AML-193 (cell line): ENCODE data around the gene SLC19A2.
"Not testable (repeated sequence)": the region's sequence is repeated elsewhere in the genome, so short reads cannot be mapped to it uniquely, and the experiment has no call there.

Source experiments
- DNase-seq, 2 experiments: peaks; one replicate each; lab custom pipeline; 2025; lab: John Stamatoyannopoulos, UW

The SLC19A2 gene, protein sequence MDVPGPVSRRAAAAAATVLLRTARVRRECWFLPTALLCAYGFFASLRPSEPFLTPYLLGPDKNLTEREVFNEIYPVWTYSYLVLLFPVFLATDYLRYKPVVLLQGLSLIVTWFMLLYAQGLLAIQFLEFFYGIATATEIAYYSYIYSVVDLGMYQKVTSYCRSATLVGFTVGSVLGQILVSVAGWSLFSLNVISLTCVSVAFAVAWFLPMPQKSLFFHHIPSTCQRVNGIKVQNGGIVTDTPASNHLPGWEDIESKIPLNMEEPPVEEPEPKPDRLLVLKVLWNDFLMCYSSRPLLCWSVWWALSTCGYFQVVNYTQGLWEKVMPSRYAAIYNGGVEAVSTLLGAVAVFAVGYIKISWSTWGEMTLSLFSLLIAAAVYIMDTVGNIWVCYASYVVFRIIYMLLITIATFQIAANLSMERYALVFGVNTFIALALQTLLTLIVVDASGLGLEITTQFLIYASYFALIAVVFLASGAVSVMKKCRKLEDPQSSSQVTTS

DNA sequence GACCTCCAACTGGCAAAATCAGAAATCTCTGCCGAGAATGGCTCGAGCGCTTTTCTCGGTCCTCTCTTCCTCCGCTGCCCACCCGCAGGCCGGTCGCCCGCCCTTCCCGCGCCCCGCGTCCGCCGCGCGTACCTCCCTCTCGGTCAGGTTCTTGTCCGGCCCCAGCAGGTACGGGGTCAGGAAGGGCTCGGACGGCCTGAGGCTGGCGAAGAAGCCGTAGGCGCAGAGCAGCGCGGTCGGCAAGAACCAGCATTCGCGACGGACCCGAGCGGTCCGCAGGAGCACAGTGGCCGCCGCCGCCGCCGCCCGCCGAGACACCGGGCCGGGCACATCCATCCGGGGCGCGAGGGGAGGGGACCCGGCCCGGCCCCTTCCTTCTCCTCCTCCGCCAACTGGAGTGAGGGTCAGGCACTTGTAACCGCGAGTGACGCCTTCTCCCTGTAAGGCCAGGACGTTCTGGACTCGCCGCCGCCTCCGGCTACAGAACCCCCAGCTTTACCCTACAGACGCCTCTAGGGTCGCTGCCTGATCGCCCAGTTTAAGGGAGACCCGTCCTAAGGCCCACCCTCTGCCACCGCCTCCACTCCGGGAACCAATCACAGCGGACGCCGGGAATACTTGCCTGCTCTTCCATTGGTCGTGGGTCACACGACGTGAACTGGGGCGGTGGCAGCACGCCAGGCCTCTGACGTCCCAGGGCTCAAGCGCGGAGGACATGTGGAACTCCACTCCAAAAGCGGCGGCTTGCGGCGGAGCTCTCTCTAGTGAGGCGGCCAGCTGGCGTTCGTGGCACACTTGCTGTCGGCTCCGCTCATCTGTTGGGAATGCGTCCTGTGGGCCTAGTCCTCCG, at the start of gene SLC19A2:
Gene SLC19A2, minus strand, starts transcription at position 514 of the 850 bp plus-strand sequence. Its CDS starts 178 bp downstream, at position 336.
- DNase-seq: peak; percentile 97 to 98

DNA sequence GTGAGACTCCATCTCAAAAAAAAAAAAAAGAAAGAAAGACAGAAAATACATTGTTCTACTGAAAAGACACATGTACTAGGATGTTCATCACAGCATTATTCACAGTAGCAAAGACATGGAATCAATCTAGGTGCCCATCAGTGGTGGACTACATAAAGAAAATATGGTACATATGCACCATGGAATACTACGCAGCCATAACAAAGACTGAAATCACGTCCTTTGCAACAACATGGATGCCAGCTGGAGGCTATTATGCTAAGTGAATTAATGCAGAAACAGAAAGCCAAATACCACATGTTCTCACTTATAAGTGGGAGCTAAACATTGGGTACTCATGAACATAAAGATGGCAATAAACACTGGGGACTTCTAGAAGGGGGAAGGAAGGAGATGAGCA, 48.9 kb upstream of the SLC19A2 start:
- no peak for DNase-seq

DNA sequence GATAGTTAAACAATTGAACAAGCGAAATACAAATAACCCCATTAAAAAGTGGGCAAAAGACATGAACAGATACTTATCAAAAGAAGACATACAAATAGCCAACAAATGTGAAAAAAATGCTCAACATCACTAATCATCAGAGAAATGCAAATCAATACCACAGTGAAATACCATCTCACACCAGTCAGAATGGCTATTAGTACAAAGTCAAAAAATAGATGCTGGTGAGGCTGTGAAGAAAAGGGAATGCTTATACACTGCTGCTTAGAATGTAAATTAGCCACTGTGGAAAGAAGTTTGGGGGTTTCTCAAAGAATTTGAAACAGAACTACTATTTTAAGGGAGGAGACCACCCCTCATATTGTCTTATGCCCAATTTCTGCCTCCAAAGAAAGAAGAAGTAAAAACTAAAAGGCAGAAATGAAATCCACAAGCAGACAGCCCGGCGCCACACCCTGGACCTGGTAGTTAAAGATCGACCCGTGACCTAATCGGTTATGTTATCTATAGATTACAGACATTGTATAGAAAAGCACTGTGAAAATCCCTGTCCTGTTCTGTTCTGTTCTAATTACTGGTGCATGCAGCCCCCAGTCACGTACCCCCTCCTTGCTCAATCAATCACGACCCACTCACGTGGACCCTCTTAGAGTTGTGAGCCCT, 47.9 kb upstream of the SLC19A2 start:
- not testable (repeated sequence) for DNase-seq

DNA sequence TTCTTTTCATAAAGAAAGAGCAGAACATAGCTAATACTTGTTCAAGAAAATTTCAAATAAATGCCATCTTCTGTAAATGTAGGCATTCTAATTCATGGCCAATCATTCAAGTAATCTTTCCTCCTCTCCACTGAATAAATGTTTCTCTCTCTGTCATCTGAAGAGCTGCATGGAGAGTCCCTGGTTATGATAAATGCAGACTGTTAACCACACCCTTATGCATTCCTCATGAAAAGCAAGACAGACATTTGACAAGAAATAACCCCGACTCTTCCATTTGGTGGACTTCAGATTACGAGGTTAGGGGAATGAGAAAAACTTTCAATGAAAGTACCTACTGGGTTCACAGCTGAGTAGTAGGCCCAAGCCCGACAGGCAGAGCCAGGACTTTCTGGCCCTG, 44.7 kb upstream of the SLC19A2 start:
- DNase-seq: no peak

DNA sequence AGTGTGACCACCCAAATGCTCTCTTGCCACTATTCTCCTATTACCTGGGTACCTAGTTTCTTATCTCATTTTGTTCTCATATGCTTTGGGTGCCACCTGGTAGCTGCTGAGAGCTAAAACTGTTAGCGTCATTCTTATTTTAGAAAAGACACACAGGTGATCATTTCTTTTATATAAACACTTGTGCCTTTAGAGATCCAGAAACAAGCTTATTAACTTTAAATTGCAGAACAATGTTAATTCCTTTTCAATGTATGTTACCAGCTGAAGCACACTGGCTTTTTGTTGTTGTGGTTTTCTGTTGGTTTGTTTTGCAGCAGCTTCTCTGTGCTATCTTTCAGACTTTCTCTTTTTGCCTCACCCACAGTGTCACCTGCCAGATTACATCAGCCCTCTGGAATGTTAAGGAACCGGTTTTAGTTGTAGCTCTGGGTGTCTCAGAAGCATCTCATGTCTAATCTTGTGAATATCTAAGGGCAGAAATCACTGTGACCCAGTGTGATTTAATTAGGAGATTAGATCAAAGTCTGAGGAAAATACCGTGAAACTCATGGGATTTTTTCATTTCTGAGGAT, 43.4 kb upstream of the SLC19A2 start:
- DNase-seq: no peak

DNA sequence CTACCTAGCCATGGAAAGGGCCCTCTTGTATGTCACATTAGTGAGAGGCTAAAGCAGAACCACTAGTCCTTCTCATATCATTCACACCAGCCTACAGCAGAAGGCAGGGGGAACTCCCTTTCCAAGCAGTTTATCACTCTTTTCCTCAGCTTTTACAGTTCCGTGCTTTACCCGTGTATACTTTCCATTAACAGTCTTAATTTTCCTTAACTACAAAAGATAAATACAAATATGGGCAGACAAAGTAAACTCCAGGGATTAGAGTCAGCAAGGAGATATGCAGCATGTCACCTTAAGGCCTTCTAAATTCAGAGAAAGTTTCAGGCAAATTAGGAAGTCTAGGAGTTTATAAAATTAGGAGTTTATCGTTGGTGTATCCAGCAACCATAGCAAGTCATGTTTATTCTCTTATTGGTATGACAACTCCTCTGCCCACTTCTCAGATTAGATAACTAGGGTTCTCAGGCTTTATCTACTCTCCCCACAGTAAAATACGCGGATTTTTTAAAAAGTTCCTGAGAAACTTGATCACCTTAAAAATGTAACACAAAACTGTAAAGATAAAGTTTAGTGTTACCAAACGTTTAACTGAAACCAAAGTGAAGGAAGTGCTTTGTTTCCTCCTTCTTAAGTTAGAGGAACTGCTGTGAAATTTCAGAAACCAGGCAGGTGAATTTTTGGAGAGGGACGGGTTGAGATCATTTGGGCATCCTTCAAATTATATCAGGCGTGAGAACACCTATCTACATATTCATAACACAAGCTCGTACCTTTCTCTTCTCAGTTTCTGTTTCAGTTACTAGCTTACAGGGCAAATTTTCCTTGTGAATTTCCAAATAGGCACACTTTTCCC, 42.7 kb upstream of the SLC19A2 start:
- peak in 1 of 2 experiments; percentile 20 for DNase-seq

DNA sequence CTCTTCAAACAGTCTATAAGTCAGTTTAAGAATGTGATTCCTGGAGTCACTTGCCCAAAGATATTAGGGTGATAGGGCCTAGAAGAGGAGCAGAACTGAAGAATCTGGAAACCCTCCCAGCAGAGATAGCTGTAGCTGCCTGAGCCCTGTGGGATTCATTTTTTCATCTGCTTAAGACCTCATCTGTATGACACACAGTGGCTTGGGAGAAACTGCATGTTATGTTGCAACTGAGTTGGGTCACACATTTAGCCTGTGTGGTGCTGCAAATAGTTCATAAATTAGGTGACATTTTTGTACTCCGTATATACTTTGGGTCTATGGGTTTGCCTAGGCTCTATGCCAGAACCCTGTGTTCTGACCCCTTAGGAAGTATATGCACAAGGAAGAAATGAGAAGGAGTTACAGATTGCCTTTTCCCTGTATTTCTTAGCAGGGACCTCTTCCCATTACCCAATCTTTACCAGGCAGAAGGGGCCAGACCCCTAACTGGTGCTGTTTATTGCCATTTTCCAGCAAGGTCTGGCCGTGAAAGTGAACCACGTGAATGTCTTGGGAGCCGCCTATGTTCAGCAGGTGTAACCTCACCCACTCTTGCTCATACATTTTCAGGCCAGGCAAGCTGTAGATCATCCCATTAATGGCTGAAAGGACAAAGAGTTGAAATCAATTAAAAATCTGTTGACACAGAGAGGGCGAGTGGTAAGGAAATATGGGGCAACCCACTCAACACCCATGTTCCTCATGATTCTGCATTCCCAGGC, 41.9 kb upstream of the SLC19A2 start:
- DNase-seq: peak; percentile 42 to 43

DNA sequence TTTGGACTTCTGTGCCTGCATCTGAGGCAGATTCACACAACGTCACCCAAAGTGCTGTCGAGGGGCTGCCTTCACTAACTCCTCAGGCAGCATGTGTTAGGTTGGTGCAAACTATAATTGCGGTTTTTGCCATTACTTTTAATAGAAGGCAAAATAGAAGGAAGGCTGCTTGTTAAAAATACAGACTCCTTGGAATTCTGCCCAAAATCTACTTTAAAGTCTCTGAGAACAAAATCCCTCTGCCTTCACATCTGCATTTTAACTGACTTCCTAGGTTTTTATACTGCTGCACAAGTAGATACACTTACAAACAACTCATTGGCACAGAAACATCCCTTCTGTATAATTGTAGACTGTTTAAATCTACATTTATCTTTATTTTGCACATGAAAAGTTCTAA, 41.3 kb upstream of the SLC19A2 start:
- DNase-seq: no peak

DNA sequence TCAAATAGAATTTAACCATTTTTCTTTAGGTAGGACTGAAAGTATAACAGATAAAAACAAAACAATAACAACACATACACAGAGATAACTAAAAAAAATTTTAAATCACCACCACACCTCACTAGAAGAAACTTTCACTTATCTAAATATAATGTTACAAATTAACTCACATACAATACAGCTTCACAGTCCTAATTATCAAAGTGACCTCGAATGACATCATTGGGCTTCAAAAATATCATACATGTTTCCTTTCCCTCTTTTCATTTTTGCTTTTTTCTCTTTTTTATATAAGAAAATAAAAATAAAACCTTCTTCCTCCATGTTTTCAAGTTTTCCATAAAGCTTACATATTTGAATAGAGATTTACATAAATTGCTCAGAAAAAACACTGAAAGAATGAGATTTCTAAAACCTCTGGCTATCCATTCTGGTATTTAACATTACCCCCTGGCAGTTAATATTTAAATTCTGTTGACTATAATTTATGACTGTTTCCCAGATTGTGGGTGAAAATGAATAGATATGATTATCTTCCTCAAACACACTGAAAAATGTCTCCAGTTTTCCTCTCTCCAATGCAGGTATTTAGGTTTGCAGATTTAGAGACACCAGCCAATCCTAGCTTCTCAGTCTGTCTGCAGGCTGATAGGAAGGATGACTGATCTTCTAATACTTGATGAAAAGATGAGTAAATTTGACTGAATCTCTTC, 40.5 kb upstream of the SLC19A2 start:
- DNase-seq: no peak

DNA sequence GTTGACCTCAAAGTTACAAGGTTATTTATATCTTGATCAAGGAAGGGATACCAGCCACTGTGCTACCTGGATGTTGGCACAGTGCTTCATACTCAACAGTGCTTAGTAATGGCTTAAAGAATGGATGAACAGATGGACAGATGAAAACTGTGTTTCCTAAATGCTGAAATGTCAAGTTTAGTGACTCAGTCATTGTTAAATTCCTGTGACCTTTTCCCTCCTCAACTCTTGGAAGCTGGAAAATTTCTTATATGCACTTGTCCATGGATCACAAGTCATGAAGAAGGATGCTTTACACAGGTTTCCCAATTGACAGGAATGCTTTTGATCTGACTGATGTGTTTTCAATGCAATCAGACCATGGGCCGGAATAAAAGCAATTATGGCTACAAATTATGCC, 39.6 kb upstream of the SLC19A2 start:
- no peak for DNase-seq

DNA sequence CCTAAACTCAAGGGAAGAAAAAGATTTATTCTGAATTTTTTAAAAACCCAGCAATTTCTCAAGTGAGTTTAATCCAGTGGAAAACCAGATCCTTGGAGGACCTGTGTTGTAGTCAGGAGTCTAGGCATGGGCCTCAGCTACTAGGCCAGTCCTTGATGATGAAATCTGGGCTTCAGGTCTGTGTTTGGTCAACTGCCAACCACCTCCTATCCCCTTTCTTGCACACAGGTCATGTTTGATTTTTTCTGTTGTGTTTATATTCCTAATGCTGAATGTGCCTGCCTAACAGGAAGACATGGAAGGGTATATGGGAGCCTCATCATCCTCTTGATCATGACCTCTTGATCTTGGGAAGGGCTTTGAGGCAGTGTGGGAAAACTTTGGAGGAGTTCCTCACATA, 38.2 kb upstream of the SLC19A2 start:
- DNase-seq: no peak

DNA sequence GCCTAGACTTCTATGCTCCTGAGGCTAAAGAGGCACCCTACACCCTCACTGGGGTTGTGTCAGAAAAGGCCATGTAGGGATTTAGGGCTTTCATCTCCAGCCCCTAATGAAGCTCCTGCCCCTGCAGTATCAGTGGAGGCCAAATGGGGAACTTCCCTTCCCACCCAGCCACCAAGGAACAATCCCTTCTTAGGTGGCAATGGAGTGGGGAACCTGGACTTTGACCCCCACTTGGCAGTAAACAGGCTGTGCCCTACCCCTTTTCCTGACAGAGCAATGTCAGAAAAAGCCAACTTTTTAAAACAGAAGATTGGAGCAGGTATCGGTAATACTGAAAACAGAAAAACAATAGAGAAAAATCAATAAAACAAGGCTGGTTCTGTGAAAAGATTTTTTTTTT, 35.5 kb upstream of the SLC19A2 start:
- DNase-seq: no peak

DNA sequence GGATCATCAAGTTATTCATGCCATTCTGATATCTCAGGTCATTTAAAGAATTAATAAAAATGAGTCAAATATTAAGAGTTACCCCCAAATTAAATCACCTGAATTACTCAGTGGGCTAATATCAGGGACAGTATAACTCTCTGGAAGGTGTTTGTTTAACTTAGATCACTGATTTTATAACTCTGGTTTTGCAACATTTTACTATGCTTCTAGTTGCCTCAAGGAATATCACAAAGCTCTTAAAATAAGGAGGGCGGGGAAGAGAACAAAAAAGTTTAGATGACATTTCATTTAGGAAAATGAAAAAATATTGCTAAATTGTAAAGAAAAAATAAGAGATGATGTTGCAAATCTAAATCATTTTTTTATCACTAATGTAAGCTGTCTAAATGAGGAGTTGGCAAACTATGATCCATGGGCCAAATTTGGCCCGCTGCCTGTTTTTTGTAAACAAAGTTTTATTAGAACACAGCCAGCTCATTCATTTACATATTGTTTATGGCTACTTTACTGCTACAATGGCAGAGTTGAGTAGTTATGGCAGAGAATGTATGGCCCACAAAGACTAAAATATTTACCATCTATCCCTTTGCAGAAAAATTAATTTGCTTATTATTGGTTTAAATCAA, 31.9 kb upstream of the SLC19A2 start:
- DNase-seq: no peak

DNA sequence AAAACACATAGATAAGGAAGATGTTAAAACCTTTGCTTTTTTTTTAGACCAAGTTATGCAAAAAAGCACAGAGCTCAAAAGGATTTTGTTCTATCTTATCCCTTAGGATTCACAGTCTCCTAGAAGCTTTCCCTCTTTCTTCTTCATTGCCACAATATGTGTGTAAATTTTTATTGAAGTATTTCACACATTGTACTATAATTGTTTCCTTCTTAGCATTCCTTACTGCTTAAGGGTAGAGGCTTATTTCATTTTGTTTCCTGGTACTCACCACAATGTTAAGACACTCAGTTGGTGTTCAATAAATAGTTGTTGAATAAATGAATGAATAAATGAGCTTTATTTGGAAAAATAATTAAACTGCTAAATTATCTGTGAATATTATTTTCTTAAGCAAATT, 29.9 kb upstream of the SLC19A2 start:
- DNase-seq: no peak

DNA sequence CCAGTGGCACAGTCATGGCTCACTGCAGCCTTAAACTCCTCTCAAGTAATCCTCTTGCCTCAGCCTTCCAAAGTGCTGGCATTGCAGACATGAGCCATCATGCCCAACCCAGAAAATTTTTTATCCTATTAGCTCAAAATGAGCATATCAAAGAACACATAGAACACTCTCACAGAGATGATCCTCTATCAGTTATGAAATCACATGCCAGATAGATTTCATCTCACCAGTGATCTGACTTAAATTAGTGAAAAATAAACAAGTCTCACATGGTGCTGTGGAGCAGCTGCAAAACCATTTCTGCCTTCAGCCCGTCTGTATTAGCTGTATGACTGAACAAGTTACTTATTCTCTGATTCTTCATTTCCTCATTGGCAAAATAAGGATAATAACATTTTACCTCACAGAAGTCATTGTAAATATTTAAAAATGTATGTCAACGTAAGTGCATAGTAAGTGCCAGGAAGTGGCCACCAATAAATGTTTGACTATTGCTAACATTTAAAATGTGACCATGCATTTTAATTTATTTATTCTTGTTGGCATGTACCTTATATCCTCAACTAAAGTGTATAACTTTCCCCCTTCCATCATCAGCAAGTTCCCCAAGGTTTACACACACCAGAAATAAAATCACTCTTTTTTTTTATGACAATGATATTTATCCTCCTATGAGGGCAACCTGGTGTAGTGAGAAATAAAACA, 29.0 kb upstream of the SLC19A2 start:
- DNase-seq: no peak

DNA sequence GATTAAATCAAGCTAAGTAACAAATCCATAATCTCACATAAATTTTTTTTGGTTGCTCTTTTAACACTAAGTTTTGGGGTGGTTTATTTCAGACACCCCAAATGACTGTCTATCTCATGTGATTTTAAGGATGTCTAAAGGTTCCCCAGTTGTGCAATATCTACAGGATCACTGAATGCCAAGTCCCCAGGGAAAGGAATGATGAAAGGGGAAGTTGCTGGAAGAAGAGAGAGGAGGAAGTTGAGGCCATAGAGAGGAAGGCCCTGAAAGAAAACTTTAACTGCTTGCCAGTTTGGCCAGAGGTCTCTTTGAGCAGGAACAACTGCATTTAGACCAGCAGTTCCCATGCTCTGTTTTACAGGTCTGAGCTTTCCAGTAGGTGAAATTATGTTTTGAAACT, 27.5 kb upstream of the SLC19A2 start:
- peak; percentile 77 to 80 for DNase-seq

DNA sequence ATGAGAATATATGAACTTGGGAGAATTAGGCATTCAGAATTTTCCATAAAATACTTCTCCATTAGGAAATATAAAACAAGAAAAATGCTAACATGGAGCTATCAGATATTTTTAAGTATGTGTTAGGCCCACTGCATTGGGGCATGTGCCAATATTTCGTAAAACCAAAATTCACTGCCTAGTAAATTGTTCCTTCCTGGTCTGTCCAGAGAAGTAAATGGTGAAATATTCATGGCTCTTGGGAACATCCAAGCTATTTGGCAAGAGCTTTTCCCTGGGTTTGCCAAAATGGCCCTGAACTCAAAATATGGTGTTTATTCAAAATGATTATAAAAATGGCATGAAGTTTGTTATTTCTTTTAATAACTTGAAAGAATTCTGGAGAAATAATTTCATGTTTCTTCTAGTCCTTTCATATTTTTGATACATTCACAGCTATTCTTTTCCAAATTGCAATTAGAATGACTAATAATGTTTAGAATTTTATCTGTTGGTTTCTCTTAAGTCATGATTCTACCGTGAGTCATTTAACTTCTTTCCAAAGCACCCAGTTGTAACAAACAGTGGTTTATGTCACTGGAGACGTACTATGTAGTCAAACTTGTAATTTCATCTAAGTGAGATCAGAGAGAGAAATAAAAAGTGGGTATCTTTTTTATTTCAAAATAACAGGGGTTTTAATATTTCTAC, 25.7 kb upstream of the SLC19A2 start:
- no peak for DNase-seq

DNA sequence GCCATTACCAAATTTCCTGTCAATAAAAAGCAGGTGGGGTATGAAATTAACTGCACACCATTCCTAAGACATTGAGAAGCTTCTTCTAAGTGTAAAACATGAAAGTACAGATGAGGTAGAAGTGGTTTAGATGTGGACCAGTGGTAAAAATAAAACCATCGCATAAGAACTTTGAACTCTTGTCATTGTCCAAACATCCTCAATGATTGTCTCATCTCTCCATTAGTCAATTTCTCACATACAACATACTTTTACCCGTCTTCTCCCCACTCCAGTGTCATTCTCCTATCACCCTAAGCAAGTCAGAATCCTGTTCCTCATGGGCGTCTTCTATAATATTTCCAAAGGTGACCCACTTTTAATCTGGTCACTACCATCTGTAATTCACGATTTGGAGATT, 24.3 kb upstream of the SLC19A2 start:
- DNase-seq: no peak
